Ascending aorta (tissue), 2 donors: ENCODE measurements around the gene FSHR. TPM values are rescaled to one million over a fixed set of nuclear protein-coding genes. Genes with fewer than 3 reads are reported as not detected.

Experiments
- DNase-seq, 2 donors: peaks; one replicate each; pipeline ENCODE4 v3.0.0-alpha.2; 2019; ENCODE audit warnings: low spot score in 2 of 2
- H3K27ac ChIP-seq, 2 donors: fragments of 200-600 bp; sonication (generic); one replicate each; pipeline ENCODE4 v1.5.1; 2016 to 2017; ENCODE audit warnings: mild to moderate bottlenecking in 1 of 2
- H3K27me3 ChIP-seq: fragments of 200-600 bp; sonication (generic); one replicate; pipeline ENCODE4 v1.5.1; 2017
- H3K36me3 ChIP-seq, 2 donors: fragments of 200-600 bp; sonication (generic); one replicate each; pipeline ENCODE4 v1.5.1; 2016
- H3K4me1 ChIP-seq, 2 donors: fragments of 200-600 bp; sonication (generic); one replicate each; pipeline ENCODE4 v1.5.1; 2016 to 2017; ENCODE audit warnings: mild to moderate bottlenecking in 1 of 2
- H3K4me3 ChIP-seq, 2 donors: fragments of 200-600 bp; sonication (generic); one replicate each; pipeline ENCODE4 v1.5.1; 2016 to 2017; ENCODE audit warnings: mild to moderate bottlenecking in 1 of 2
- H3K9me3 ChIP-seq, 2 donors: fragments of 200-600 bp; sonication (generic); one replicate each; pipeline ENCODE4 v1.5.1; 2016
- CTCF ChIP-seq, 3 experiments: fragments of 200-600 bp in 2 of 3; fragments of 450-650 bp in 1 of 3; sonication (generic) in 2 of 3; IDR thresholded peaks; one replicate each; pipeline ENCODE4 v1.5.1; 2016 to 2019; ENCODE audit warnings: antibody characterized with exemption in 3 of 3, mild to moderate bottlenecking in 1 of 3, moderate library complexity in 1 of 3
- intact Hi-C: fragments of 100-400 bp; cut with DNase I; formaldehyde crosslinking; loops from one replicate; pipeline ENCODE4 v1.15.1; 2023
- total RNA-seq: library from RNA; depleted of rRNA; stranded (reverse); fragments of >200 nt; gene quantifications from one replicate; pipeline ENCODE4 v1.1.0, GENCODE V29; 2016

Gene FSHR
- total RNA-seq, 1 donor from 2014 or later: not detected

- no peak for DNase-seq
- Histone ChIP-seq H3K27ac (no peak overlapping the region), H3K27me3 (no peaks in the 10 kb centered on the region), H3K4me1 (no peaks in the 10 kb centered on the region), H3K36me3 (no peaks in the 10 kb centered on the region), H3K9me3 (no peaks in the 10 kb centered on the region), H3K4me3 (no peak overlapping the region)
- no peak for TF ChIP-seq CTCF (IDR thresholded peaks at IDR 0.05)
- intact Hi-C loops: no loop called here
Observed at GRCh38 chr2:49186050-49186648, 31.8 kb upstream of the FSHR start.

DNA sequence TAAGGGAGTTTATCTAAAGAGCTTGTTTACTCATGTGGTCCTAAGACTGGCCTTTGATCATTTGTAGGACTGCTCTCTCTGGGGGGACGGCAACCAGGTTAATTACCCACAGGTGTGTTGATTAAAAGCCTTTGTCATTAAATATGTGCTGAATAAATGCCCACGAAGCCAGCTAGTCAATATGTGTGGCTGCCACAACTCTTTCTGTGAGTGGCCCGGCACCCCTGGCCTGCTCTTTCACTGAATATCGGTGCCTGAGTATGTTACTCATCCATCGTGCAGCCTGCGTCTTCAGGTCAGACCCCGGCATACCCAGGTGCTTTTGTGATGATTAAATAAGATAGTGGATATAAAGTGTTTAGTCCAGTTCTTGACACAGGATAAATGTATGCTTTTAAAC lies 24.3 kb upstream of the FSHR start:
- intact Hi-C loops: no loop called here

DNA sequence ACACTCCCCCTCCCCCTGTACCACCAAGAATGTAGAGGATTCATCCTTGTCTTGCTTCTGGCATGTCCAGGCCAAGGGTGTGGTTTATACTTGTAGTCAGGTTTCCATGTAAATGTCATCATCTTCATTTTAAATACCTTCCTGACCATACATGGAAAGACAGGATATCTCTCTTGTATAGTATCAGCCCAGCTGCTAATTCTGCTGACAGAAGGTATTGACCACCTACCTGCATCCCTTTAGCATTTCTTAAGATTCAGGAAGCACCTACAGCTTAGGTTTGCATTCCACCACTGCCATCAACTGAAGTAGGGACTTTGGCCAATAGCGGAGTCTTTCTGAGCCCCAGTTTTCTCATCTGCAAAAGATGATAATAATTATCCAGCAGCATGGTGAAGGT lies 22.9 kb upstream of the FSHR start:
- TF ChIP-seq CTCF (IDR thresholded peaks at IDR 0.05): no peak
- Histone ChIP-seq H3K36me3 (no peaks in the 10 kb centered on the region), H3K4me3 (no peak overlapping the region), H3K27me3 (no peaks in the 10 kb centered on the region), H3K9me3 (no peaks in the 10 kb centered on the region), H3K4me1 (no peaks in the 10 kb centered on the region), H3K27ac (no peak overlapping the region)
- intact Hi-C loops: no loop called here
- DNase-seq: no peak

More for the DNA sequence above, 24.3 kb upstream of the FSHR start:
- H3K9me3 ChIP-seq: no peaks in the 10 kb centered on the region
- no peak overlapping the region for H3K27ac ChIP-seq
- no peaks in the 10 kb centered on the region for H3K4me1 ChIP-seq
- H3K36me3 ChIP-seq: no peaks in the 10 kb centered on the region
- H3K4me3 ChIP-seq: no peak overlapping the region
- H3K27me3 ChIP-seq: no peaks in the 10 kb centered on the region
- TF ChIP-seq CTCF (IDR thresholded peaks at IDR 0.05): no peak
- DNase-seq: no peak

GRCh38 chr2:49175831-49176230 lies 21.5 kb upstream of the FSHR start:
- Histone ChIP-seq H3K36me3 (no peaks in the 10 kb centered on the region), H3K9me3 (no peaks in the 10 kb centered on the region), H3K27ac (no peak overlapping the region), H3K27me3 (no peaks in the 10 kb centered on the region), H3K4me1 (no peaks in the 10 kb centered on the region), H3K4me3 (no peak overlapping the region)
- no peak for TF ChIP-seq CTCF (IDR thresholded peaks at IDR 0.05)
- DNase-seq: no peak
- intact Hi-C loops: no loop called here

- no peaks in the 10 kb centered on the region for H3K27me3 ChIP-seq
- peaks cover 0 to 4% of the 10 kb centered on the region in 2 donors for H3K9me3 ChIP-seq
- intact Hi-C loops: no loop called here
- H3K36me3 ChIP-seq: no peaks in the 10 kb centered on the region
- H3K4me3 ChIP-seq: no peak overlapping the region
- H3K4me1 ChIP-seq: no peaks in the 10 kb centered on the region
- no peak for TF ChIP-seq CTCF (IDR thresholded peaks at IDR 0.05)
- no peak for DNase-seq
- H3K27ac ChIP-seq: no peak overlapping the region
Observed at GRCh38 chr2:49174750-49175149, 20.4 kb upstream of the FSHR start.

DNA sequence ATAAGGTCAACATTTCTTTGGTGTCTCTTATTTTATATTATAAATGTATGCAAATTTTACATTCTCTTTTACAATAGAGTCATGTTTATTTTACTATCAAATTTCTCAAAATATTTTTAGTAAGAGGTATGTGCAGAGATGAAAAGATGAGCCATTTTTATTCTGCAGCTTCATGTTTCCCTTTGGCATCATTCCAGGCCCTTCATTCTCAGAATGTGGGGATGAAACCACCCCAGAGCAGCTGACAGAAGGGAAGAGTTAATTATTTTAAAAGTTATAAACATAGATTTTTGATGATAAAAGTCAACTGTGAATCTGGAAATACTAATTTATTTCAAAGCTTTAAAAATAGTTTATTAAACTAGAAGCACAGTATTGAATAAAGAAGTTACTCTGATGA lies 12.8 kb upstream of the FSHR start:
- no peak for DNase-seq
- peaks cover 0 to 4% of the 10 kb centered on the region in 2 donors for H3K9me3 ChIP-seq
- intact Hi-C loops: no loop called here
- no peaks in the 10 kb centered on the region for H3K36me3 ChIP-seq
- no peak overlapping the region for H3K27ac ChIP-seq
- H3K4me1 ChIP-seq: no peaks in the 10 kb centered on the region
- H3K4me3 ChIP-seq: no peak overlapping the region
- H3K27me3 ChIP-seq: no peaks in the 10 kb centered on the region
- no peak for TF ChIP-seq CTCF (IDR thresholded peaks at IDR 0.05)
